Measurements from ENCODE around the gene CDH20. TPM values are rescaled to one million over a fixed set of nuclear protein-coding genes. Genes with fewer than 3 reads are reported as not detected.

Gene CDH20
- total RNA-seq, 1 donor from 2014 or later = under 0.01 TPM

- no peak for DNase-seq
Observed at GRCh38 chr18:61531891-61532290, 198.7 kb downstream of the CDH20 start.

- no peak for DNase-seq
Observed at GRCh38 chr18:61535401-61535800, 202.2 kb downstream of the CDH20 start.

- no peak for DNase-seq
Observed at GRCh38 chr18:61541673-61542072, 208.4 kb downstream of the CDH20 start.

GRCh38 chr18:61542596-61542995 is 209.4 kb downstream of the CDH20 start:
- DNase-seq = no peak

GRCh38 chr18:61543518-61543917 is 210.3 kb downstream of the CDH20 start:
- no peak for DNase-seq

- no peak for DNase-seq
Observed at GRCh38 chr18:61544178-61544577, 210.9 kb downstream of the CDH20 start.

GRCh38 chr18:61545281-61546245 is 212.3 kb downstream of the CDH20 start:
- peak; percentile 35 for DNase-seq

GRCh38 chr18:61546590-61546989 is 213.4 kb downstream of the CDH20 start:
- peak; percentile 47 for DNase-seq

- no peak for DNase-seq
Observed at GRCh38 chr18:61549416-61549815, 216.2 kb downstream of the CDH20 start.

- no peak for DNase-seq
Observed at GRCh38 chr18:61549889-61550288, 216.7 kb downstream of the CDH20 start.

- peak; percentile 93 for DNase-seq
Observed at GRCh38 chr18:61551586-61551985, 218.4 kb downstream of the CDH20 start.

- DNase-seq = no peak
Observed at GRCh38 chr18:61553045-61553659, 219.9 kb downstream of the CDH20 start.

- DNase-seq = no peak
Observed at GRCh38 chr18:61554117-61554776, 221.0 kb downstream of the CDH20 start.

- DNase-seq = no peak
Observed at GRCh38 chr18:61554946-61555361, 221.7 kb downstream of the CDH20 start.

- DNase-seq = no peak
Observed at GRCh38 chr18:61556316-61556715, 223.1 kb downstream of the CDH20 start.

- DNase-seq = no peak
Observed at GRCh38 chr18:61556862-61557261, 223.6 kb downstream of the CDH20 start.

GRCh38 chr18:61569176-61569892 is 236.1 kb downstream of the CDH20 start:
- DNase-seq = peak; percentile 48

GRCh38 chr18:61570070-61570469 is 236.8 kb downstream of the CDH20 start:
- no peak for DNase-seq

- no peak for DNase-seq
Observed at GRCh38 chr18:61572084-61572655, 238.9 kb downstream of the CDH20 start.

GRCh38 chr18:61572871-61573270 is 239.6 kb downstream of the CDH20 start:
- no peak for DNase-seq

- DNase-seq = no peak
Observed at GRCh38 chr18:61574665-61575064, 241.4 kb downstream of the CDH20 start.

- no peak for DNase-seq
Observed at GRCh38 chr18:61575419-61575818, 242.2 kb downstream of the CDH20 start.
